ENCODE results near the gene THAP7. TPM values are rescaled to one million over a fixed set of nuclear protein-coding genes. Genes with fewer than 3 reads are reported as not detected.

Gene THAP7
- total RNA-seq, 4 donors from 2014 or later = 19.8 to 54.7 (median 29.5) TPM

- H3K4me1 ChIP-seq = peaks cover 0 to 5% (median 0%) of the 10 kb centered on the region in 4 donors
- no peak overlapping the region for H3K4me3 ChIP-seq
- H3K36me3 ChIP-seq = no peaks in the 10 kb centered on the region
- H3K27me3 ChIP-seq = no peaks in the 10 kb centered on the region
- peak overlapping the region in 1 of 4 donors; percentile 23 for H3K27ac ChIP-seq
- no peak for DNase-seq
- H3K9me3 ChIP-seq = no peaks in the 10 kb centered on the region
- no peak for TF ChIP-seq POLR2A (IDR thresholded peaks at IDR 0.05)
- TF ChIP-seq, protein P1, sequence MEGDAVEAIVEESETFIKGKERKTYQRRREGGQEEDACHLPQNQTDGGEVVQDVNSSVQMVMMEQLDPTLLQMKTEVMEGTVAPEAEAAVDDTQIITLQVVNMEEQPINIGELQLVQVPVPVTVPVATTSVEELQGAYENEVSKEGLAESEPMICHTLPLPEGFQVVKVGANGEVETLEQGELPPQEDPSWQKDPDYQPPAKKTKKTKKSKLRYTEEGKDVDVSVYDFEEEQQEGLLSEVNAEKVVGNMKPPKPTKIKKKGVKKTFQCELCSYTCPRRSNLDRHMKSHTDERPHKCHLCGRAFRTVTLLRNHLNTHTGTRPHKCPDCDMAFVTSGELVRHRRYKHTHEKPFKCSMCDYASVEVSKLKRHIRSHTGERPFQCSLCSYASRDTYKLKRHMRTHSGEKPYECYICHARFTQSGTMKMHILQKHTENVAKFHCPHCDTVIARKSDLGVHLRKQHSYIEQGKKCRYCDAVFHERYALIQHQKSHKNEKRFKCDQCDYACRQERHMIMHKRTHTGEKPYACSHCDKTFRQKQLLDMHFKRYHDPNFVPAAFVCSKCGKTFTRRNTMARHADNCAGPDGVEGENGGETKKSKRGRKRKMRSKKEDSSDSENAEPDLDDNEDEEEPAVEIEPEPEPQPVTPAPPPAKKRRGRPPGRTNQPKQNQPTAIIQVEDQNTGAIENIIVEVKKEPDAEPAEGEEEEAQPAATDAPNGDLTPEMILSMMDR (IDR thresholded peaks at IDR 0.05) = no peak
Observed at GRCh38 chr22:21038405-21038804, 36.5 kb upstream of the THAP7 start.

GRCh38 chr22:21034989-21035388, 33.1 kb upstream of the THAP7 start:
- Histone ChIP-seq H3K4me3 (no peak overlapping the region), H3K36me3 (no peaks in the 10 kb centered on the region), H3K4me1 (peaks cover 0 to 14% (median 3%) of the 10 kb centered on the region in 4 donors), H3K27me3 (peaks cover 0 to 10% of the 10 kb centered on the region in 2 donors), H3K9me3 (no peaks in the 10 kb centered on the region), H3K27ac (no peak overlapping the region)
- TF ChIP-seq, protein P1 (IDR thresholded peaks at IDR 0.05) = no peak
- TF ChIP-seq POLR2A (IDR thresholded peaks at IDR 0.05) = no peak
- DNase-seq = no peak

GRCh38 chr22:21033895-21034294, 32.0 kb upstream of the THAP7 start:
- TF ChIP-seq, protein P1 (IDR thresholded peaks at IDR 0.05) = no peak
- no peak for TF ChIP-seq POLR2A (IDR thresholded peaks at IDR 0.05)
- Histone ChIP-seq H3K4me1 (peaks cover 0 to 14% (median 3%) of the 10 kb centered on the region in 4 donors), H3K27me3 (peaks cover 0 to 10% of the 10 kb centered on the region in 2 donors), H3K36me3 (no peaks in the 10 kb centered on the region), H3K9me3 (no peaks in the 10 kb centered on the region), H3K27ac (no peak overlapping the region), H3K4me3 (no peak overlapping the region)
- DNase-seq = no peak

- Histone ChIP-seq H3K4me3 (no peak overlapping the region), H3K36me3 (no peaks in the 10 kb centered on the region), H3K9me3 (no peaks in the 10 kb centered on the region), H3K27ac (no peak overlapping the region), H3K4me1 (peaks cover 0 to 14% (median 3%) of the 10 kb centered on the region in 4 donors), H3K27me3 (peaks cover 0 to 10% of the 10 kb centered on the region in 2 donors)
- DNase-seq = no peak
- no peak for TF ChIP-seq POLR2A (IDR thresholded peaks at IDR 0.05)
- TF ChIP-seq, protein P1 (IDR thresholded peaks at IDR 0.05) = no peak
Observed at GRCh38 chr22:21032868-21033688, 31.2 kb upstream of the THAP7 start.

DNA sequence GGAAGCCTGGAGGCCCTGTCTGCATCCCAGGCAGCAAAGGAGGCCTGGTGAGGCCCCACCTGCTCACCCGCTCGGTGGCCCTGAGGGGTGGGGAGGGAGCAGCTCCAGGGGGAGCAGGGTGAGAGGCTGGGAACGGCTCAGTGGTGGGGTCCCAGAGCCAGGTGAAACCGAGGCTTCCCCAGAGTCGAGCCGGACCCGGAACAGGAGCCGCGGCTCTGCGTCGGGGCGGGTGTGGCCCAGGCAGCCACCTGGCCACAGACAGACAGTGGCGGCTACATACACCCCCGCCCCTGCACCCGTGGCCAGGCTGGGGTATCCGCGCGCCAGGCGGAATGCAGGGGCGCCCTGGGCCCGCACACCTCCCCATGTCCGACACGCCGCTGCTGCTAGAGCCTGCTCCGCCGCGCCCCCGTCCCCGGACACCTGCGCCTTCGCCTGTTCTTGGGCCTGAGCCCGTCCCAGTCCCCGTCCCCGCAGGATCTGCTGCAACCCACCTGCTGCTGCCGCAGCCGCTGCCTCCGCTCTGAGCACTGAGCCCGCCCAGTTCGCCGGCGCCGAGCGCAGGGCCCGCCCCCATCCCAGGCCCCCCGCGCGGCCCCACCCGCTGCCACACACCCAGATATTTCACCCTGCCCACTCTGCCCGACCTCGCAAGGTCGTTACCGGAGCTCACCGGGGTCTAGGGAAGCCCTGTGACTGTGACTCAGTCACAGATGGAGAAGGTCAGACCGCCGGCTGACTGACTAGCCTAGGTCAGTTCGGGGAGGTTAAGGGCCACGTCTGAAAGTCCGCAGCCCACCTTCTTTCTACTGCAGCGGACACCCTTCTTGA, 30.3 kb upstream of the THAP7 start, which contains the start of gene SLC7A4:
TSS of gene SLC7A4 (minus strand) at position 525 of the 831 bp plus-strand sequence. CDS start 749 bp downstream, outside the sequence.
- TF ChIP-seq, protein P1 (IDR thresholded peaks at IDR 0.05) = no peak
- TF ChIP-seq POLR2A (IDR thresholded peaks at IDR 0.05) = no peak
- H3K36me3 ChIP-seq = no peaks in the 10 kb centered on the region
- H3K9me3 ChIP-seq = no peaks in the 10 kb centered on the region
- peak within 1 kb of the TSS in 3 of 4 donors; percentile 17 to 49 (median 47) for H3K4me3 ChIP-seq
- peaks cover 0 to 14% (median 3%) of the 10 kb centered on the region in 4 donors for H3K4me1 ChIP-seq
- no peak for DNase-seq
- H3K27ac ChIP-seq = no peak within 1 kb of the TSS
- peaks cover 0 to 10% of the 10 kb centered on the region in 2 donors for H3K27me3 ChIP-seq
